GM21360 (cell line): ENCODE data around the gene CABLES2.

ENCODE experiments used
- ATAC-seq: cut with Tn5 transposase; IDR thresholded peaks from one replicate; pipeline ENCODE4 v1.9.1; 2021; ENCODE audit warnings: mild to moderate bottlenecking, moderate library complexity; ENCODE audit not compliant: unreplicated experiment

CABLES2 gene

GRCh38 chr20:62351469-62352401 lies 55.4 kb downstream of the CABLES2 start:
- no peak for ATAC-seq

DNA sequence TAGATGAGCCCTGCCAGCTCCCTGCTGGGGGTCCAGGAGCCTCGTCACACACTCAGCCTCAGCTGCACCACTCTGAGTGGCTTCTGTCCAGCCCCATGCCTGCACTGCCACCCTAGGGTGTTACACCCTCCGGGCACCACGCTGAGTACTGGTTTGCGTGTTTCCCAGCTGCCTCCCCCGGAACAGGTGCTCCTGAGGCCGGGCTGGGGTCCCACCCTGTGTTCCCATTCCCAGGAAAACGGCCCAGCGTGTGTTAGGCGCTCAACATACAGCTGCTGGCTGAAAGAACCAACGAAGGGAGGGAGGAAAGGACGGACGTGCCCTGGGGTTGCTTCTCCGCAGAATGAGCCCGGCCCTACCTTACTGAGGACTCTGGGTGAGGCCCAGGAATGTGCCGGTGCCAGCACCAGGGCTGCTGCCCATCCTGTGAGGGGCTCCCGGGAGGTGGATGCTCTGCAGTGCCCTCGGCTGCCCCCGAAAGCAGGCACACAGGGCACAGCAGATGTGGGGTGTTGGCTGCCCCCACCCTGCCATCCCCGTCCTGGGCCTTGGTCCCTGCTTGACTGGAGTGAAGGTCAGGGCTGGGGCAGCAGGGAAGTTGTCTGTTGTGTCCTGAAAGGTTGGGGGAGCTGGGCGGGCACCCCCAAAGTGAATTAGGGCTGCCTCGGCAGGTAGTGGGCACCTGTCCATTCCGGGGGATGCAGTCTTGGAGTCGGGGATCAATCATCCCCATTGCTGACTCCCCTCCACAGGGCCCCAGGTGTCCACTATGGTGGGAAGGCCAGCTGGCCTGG lies 56.3 kb downstream of the CABLES2 start:
- no peak for ATAC-seq

DNA sequence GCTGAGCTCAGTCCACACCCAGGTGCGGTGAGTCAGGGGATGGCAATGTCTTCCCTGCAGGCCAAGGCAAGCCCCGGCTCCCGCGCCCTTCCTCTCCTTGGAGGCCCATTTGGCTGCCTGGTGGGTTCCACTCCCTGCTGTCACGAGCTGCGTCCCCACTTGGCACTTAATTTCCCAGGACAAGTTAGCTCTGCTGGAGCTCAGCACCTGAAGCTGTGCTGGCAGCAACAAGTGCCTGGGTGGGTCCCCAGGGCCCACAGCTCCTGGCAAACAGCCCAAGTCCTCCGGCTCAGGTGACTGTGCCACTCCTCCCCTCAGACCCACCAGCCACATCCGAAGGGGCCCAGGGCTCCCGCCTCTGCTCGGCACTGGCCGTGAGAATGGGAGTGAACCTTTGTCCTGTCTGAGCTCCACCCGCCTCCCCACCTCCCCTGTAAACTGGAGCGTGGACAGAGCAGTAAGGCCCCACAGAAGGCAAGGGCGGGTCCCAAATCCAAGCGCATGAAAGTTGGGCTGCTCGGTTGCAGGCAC lies 56.9 kb downstream of the CABLES2 start:
- no peak for ATAC-seq

GRCh38 chr20:62349556-62350097 lies 57.5 kb downstream of the CABLES2 start:
- ATAC-seq = no peak

GRCh38 chr20:62348604-62349003 lies 58.5 kb downstream of the CABLES2 start:
- ATAC-seq = no peak

- ATAC-seq = no peak
These were observed 59.6 kb downstream of the CABLES2 start for GRCh38 chr20:62347445-62347844.

GRCh38 chr20:62347151-62347404 lies 60.0 kb downstream of the CABLES2 start:
- ATAC-seq = no peak

DNA sequence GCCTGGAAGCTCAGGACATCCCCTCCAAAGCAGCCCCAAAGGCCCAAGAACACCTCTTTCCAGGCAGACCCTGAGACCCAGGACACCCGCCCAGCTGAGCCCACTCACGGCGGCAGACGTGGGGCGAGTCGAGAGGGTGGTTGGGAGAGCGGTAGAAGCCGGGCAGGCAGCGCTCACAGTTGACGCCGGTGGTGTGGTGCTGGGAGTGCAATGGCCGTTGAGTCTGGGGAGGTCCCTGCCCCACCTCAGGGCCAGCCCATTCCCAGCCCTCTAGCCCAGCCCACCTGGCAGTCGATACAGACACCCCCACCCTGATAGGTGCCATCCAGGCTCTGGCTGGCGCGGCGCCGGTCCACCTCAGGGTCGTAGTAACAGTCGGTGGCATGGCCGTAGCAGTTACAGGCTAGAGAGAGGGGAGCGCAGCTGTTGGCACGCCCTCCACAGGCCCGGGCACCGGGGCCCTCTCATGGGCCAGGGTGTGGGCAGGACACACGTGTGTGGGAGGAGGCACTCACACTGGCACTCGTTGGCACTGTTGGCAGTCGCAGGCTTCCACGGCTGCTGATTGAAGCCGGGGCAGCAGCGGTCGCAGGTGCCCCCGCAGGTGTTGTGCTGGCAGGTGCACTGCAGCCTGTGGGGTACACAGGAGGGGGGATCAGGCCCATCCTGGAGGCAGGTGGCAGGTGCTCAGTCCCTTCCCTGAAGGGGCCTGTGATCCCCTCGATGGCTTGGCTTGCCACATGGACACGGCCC lies 60.5 kb downstream of the CABLES2 start:
- ATAC-seq = no peak

GRCh38 chr20:62345681-62346370 lies 61.3 kb downstream of the CABLES2 start:
- ATAC-seq = no peak

GRCh38 chr20:62344782-62345181 lies 62.3 kb downstream of the CABLES2 start:
- ATAC-seq = no peak

- no peak for ATAC-seq
These were observed 63.0 kb downstream of the CABLES2 start for GRCh38 chr20:62344092-62344491.

- ATAC-seq = no peak
These were observed 64.2 kb downstream of the CABLES2 start for GRCh38 chr20:62342910-62343309.

GRCh38 chr20:62339647-62340062 lies 67.4 kb downstream of the CABLES2 start:
- ATAC-seq = peak; percentile 66
